Astrocyte of the hippocampus (primary cell): Measurements from ENCODE around the gene FAM13A.

Source experiments
- DNase-seq: peaks from one replicate; pipeline ENCODE4 v3.0.0; 2011; ENCODE audit warnings: low read depth, low spot score

Gene FAM13A

DNA sequence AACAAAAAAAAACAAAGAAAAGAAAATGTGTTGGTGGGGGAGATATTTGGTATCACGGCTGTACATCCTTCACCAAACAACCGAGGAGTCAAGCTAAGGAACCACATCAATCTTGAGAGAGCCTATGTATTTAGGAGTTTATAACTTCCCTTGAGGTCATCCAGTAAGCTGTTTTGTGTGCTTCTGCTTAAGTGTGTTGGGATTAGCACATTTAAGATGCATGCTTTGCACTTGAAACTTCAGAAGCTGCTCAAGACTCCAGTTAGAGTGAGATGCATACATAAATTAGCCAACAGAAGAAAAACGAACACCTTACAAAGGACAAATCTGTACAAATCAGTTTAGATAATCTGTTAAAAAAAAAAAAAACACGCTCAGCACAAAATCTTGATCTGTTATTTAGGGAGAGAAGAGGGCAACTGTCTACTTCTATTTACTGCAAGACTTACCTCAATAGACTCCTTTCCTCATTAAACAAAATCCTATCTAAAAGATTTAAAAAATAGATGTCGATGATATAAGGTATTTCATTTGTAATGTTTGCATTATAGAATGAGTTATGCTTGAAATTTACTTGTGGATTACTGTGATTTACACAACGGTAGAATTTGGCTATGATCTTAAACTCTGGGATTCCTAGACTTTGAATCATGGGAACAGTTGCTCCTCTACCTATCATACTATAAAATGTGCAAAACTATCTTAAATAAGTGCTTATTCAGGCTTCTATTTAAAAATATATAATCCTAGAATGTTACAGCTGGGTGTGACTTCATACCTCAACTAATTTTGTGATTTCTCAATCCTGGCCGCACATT lies 305.5 kb downstream of the FAM13A start:
- no peak for DNase-seq

GRCh38 chr4:88750369-88750768 lies 306.6 kb downstream of the FAM13A start:
- DNase-seq: no peak

DNA sequence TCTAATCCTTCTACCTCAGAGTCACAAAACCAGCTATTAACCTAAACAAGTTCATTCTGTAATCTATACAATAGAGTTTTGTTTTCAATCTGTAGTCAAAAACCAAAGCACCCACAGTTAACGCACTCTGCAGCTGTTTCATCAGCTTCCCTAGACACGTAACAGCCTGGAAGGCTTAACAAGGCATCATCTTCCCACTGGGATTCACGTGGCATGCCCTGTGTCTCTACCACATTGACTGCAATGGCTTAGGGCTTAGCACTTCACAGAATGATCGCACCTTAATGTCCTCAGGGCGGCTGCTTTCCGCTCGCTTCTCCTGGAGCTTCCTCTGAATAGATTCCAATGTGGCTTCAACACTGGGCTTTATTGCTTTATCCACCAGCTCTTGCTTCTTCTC lies 309.6 kb downstream of the FAM13A start:
- DNase-seq: no peak

DNA sequence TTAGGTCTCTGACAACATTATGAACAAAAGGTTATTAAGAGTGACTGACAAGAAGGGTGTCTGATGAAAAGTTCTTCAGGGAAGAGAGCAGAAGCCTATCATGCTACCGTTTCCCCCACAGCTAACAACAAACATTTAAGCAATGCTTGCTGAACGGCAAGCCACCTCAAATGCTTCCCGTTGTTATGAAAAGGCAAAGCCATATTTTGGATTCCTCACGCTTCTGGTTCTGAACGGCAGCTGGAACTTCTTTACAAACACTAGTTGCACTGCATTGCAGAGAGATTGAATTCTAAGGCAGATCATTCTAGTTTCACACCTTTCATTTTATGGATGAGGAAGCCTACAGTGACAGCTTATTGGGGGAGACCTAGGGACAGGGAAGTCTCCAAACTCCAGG lies 310.8 kb downstream of the FAM13A start:
- no peak for DNase-seq

GRCh38 chr4:88745581-88746163 lies 311.3 kb downstream of the FAM13A start:
- no peak for DNase-seq

DNA sequence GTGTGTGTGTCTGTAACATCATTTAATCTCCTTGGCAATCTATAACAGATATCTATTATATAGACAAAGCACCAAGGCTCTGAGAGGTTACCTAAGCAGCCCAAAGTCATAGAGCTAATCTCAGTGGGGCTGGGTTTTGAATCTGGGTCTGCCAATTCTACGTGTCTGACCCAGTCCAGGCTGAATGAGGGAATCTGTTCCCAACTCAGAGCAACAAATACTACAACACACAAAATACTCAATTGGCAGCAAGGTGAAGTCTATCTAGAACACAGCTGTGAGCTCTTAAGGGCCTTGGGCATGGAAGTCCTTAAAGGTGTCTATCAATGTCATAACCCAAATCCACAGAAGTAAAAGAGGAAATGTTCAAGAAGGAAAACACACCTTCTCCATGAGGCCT lies 311.8 kb downstream of the FAM13A start:
- DNase-seq: no peak

GRCh38 chr4:88744609-88745008 lies 312.4 kb downstream of the FAM13A start:
- DNase-seq: no peak

GRCh38 chr4:88743696-88744095 lies 313.3 kb downstream of the FAM13A start:
- peak; percentile 76 for DNase-seq

DNA sequence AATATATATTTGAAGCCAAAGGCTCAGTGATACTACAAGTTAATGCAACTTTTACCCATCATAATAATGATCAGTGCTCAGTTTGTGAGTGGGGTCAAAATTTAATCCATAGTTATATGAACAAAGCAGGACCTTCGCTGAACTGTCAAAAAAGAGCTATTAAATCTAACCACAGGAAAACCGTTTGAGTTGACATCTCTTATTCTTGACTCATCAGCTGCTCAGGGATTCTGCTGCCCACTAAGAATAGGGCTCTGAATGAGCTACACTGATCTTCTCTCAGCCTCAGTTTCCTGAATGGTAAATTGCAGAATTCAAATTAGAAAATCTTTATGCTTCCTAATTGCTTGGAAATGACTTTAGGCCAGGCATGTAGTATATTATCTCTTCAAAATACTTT lies 314.4 kb downstream of the FAM13A start:
- DNase-seq: no peak

DNA sequence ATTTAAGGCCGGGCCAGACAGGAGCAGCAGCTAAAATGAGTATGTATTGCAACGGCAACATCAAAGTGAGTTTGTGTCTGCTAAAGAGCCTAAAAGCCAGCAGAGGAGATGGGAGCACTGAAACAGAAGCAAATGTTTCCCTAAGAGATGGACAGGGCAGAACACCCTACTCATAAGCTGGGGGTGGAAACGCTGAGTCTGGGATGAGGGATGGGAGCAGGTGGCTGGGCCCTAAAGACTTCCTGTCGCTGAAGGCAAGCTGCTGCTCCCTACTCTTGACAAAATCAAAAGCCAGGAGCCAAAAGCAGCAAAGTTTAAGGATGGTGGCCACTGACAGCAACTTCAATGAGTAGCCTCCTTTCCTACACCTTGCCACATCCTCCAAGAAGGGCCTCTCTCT lies 318.8 kb downstream of the FAM13A start:
- DNase-seq: no peak

DNA sequence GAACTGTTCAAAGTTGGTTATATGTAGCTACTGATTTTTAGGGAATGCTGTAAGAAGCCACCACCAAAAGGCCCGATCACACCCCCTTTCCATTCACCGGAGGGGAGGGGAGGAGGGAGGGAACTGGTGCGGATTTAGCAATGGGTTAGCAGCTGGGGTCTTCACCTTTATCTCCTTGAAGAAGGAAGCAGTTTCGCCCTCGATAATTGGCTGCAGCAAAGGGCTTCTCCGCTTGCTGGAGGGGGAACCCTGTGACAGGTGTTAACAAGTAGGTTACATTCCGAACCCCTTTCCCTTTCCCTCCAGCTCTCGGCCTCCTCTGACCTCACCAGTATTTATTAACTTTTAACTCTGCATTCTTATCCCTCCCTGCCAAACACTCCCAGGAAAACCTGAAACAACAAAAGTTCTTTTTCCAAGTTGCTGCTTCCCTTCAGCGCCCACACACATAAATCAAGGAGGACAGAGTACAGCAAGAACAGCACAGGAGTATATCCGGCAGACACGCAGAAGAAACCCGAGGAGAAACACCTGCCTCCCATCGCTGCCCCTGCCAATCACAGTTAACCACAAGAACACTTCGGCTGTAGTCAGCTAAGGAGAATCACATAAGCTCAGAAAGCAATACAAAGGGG lies 319.6 kb downstream of the FAM13A start:
- DNase-seq: peak; percentile 42

GRCh38 chr4:88736264-88736663 lies 320.7 kb downstream of the FAM13A start:
- no peak for DNase-seq

GRCh38 chr4:88735564-88735963 lies 321.4 kb downstream of the FAM13A start:
- peak; percentile 19 for DNase-seq

- DNase-seq: no peak
Measured at GRCh38 chr4:88734403-88734949, 322.5 kb downstream of the FAM13A start.

- no peak for DNase-seq
Measured at GRCh38 chr4:88732714-88733368, 324.1 kb downstream of the FAM13A start.

DNA sequence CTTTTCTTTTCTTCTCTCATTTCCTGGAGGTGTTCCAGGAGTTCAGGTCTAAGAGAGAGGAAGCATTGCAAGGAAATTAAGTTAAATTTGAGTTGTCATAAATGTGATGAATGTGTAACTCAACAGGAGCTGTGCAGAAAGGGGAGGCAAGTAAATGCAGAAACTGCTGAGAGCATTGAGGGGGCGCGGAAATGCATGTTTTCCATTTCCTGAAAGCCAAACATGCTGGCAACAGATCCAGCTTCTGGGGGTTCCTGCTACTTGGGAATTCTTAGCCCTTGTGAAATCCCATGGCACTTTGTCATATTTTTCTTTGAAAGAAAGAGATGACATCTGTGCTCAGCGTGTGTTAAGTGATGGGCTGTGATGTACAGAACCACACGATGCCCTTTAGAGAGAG lies 325.6 kb downstream of the FAM13A start:
- no peak for DNase-seq

DNA sequence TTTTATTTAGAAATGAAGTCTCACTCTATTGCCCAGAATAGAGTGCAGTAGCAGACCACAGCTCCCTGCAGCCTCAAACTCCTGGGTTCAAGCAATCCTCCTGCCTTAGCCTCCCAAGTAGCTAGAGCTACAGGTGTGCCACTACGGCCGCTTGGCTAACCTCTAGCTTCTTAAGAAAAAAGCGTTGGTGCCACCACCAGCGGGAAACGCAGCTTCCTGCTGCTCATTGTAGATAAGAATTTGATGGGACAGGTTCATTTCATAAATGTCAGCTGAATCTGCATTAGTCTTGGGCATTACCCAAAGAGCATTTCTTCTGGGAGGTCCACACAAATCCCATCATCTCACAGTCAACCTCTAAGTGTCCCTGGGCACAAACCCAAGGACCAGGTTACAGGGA lies 326.2 kb downstream of the FAM13A start:
- DNase-seq: no peak

DNA sequence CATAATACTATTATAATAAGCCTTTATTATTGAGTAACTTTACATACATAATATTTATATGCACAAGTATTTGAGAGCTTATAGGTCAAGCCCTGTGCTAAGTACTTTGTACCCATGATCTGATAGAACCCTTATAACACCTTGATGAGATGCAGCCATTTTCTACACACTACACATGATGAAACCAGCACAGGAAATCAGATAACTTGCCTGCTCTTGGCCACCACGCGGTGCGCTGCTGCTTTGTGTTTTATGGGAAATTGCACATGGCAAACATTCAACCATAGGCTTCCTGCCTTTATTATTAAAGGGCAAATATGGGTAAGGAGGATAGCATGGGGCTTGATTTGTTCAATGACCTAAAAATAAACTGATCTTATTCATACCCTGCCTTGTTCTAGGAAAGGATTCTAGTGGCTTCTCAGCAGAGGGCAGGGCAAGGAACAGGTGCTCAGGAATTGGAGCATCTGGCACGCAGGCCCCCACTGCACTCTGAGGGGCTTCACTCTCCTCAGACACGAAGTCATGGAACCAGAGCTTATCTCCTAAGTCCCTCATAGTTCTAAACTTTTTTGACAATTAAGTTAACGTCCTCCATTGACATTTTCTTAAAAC lies 327.7 kb downstream of the FAM13A start:
- DNase-seq: no peak

- DNase-seq: no peak
Measured at GRCh38 chr4:88728146-88728545, 328.8 kb downstream of the FAM13A start.

DNA sequence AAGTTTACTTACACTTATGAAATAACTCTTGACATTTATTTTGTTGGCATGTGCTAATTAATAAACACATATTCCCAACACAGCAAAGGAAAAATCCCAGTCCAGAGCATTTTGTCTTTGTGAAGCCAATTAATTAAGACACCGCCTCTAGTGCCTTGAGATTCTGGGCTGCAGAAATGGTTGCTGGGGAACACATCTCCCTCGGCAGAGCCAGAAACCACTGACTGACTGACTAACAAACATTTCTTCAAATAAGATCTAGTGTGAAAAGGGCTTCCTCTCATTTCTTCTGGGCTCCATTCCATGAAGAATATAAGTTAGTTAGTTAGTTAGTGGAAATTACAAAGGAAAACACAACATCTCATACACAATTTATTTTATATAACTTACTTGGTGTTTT lies 331.0 kb downstream of the FAM13A start:
- DNase-seq: no peak

- no peak for DNase-seq
Measured at GRCh38 chr4:88725143-88725542, 331.8 kb downstream of the FAM13A start.

DNA sequence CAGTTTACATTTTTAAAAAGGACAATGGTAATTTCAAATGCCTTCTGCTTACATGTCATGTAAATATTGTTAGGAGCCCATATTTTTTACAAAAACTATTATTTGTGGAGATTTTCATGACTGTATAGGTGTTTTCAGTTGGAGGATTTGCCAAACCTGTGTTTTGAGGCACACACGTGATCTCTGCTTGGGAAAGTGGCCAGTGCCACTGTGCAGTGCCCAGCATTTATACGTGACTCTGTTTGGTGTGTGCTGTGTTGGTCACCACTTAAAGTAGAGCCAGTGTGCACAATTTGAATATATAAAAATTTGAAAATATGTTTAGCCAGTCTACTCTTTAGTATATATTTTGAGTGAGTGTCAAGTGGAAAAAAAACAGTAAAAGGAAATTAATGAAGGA lies 332.6 kb downstream of the FAM13A start:
- DNase-seq: no peak
